HCT116 (cell line): ENCODE data around the gene ALOX5AP.

ENCODE experiments used
- CBX3 ChIP-seq: IDR thresholded peaks from 2 replicates; pipeline ENCODE4 v1.6.1; 2012; ENCODE audit warnings: low read depth
- CEBPB ChIP-seq: IDR thresholded peaks from 2 replicates; pipeline ENCODE4 v1.6.1; 2012; ENCODE audit warnings: low read depth
- CTCF ChIP-seq, 3 experiments: fragments of 200-600 bp in 1 of 3; sonication (generic) in 1 of 3; IDR thresholded peaks in 2 of 3; conservative IDR thresholded peaks in 1 of 3; 2 replicates each; pipeline ENCODE4 v1.5.1; 2012 to 2017; ENCODE audit warnings: low read depth in 2 of 3, low read length in 2 of 3, antibody characterized with exemption in 1 of 3, borderline replicate concordance in 1 of 3, control low read depth in 1 of 3, mild to moderate bottlenecking in 1 of 3, mixed read lengths in 1 of 3, mixed run types in 1 of 3, moderate library complexity in 1 of 3; ENCODE audit not compliant: insufficient read depth in 1 of 3
- EZH2phosphoT487 ChIP-seq: fragments of 200-600 bp; IDR thresholded peaks from 2 replicates; pipeline ENCODE4 v1.6.1; 2018; ENCODE audit warnings: antibody characterized with exemption, borderline replicate concordance
- POLR2A ChIP-seq: IDR thresholded peaks from 2 replicates; pipeline ENCODE4 v1.7.0; 2011; ENCODE audit warnings: borderline replicate concordance; ENCODE audit not compliant: insufficient read depth, insufficient read length; ENCODE audit errors: extremely low read depth
- POLR2AphosphoS5 ChIP-seq: IDR thresholded peaks from 2 replicates; pipeline ENCODE4 v1.6.1; 2011; ENCODE audit warnings: mild to moderate bottlenecking, low read depth, low read length, moderate library complexity
- RAD21 ChIP-seq: IDR thresholded peaks from 2 replicates; pipeline ENCODE4 v1.6.1; 2012; ENCODE audit warnings: low read depth, mild to moderate bottlenecking
- SIN3A ChIP-seq: IDR thresholded peaks from 2 replicates; pipeline ENCODE4 v1.6.1; 2012; ENCODE audit warnings: low read depth
- SP1 ChIP-seq: IDR thresholded peaks from 2 replicates; pipeline ENCODE4 v1.6.1; 2012; ENCODE audit warnings: low read depth
- SRF ChIP-seq: IDR thresholded peaks from 2 replicates; pipeline ENCODE4 v1.6.1; 2012; ENCODE audit warnings: low read depth
- TCF7L2 ChIP-seq: IDR thresholded peaks from 2 replicates; pipeline ENCODE4 v1.7.0; 2011; ENCODE audit warnings: borderline replicate concordance, inconsistent platforms; ENCODE audit not compliant: insufficient read depth, insufficient read length; ENCODE audit errors: extremely low read depth
- YY1 ChIP-seq: IDR thresholded peaks from 2 replicates; pipeline ENCODE4 v1.6.1; 2011; ENCODE audit warnings: low read length, low read depth, moderate library complexity, mild to moderate bottlenecking; ENCODE audit not compliant: insufficient replicate concordance; ENCODE audit errors: extremely low read depth

- TF ChIP-seq CTCF (IDR thresholded peaks at IDR 0.05 in 2 of 3, conservative IDR thresholded peaks at IDR 0.05 in 1 of 3; ENCODE audit: borderline replicate concordance in 1 of 3, insufficient read depth in 1 of 3, low read depth in 2 of 3, low read length in 2 of 3) = no peak
- TF ChIP-seq CEBPB = no peak
- no peak for TF ChIP-seq SIN3A
- no peak for TF ChIP-seq EZH2phosphoT487
- TF ChIP-seq POLR2AphosphoS5 = no peak
- no peak for TF ChIP-seq POLR2A
- TF ChIP-seq CBX3 = no peak
- TF ChIP-seq SP1 = no peak
- TF ChIP-seq TCF7L2 = no peak
- no peak for TF ChIP-seq RAD21
- no peak for TF ChIP-seq SRF
- no peak for TF ChIP-seq YY1
Observed at GRCh38 chr13:30750036-30750435, 14.7 kb downstream of the ALOX5AP start.
